ENCODE data around the gene PHACTR3. TPM values are rescaled to one million over a fixed set of nuclear protein-coding genes. Genes with fewer than 3 reads are reported as not detected.

The PHACTR3 gene
- total and polyA plus RNA-seq, 10 donors = 1.4 to 15.0 (median 8.6) TPM

GRCh38 chr20:59824711-59825562 lies 220.6 kb downstream of the PHACTR3 start:
- peaks cover 0 to 22% (median 0%) of the 10 kb centered on the region in 7 donors for H3K27me3 ChIP-seq (replicated peaks in 1 of 7)
- 72 to 81% (median 76%) methylated on average over 4 to 8 of the region's 8 CpGs for WGBS, 5 donors
- DNase-seq = peak; percentile 47
- no peak overlapping the region for H3K27ac ChIP-seq
- H3K4me3 ChIP-seq = no peak overlapping the region
- intact Hi-C loops (cut with DNase I; ENCODE audit: low total_unique reads) = no loop called here
- no peak for TF ChIP-seq CTCF (IDR thresholded peaks at IDR 0.05 in 8 of 11, conservative IDR thresholded peaks at IDR 0.05 in 3 of 11)
- TF ChIP-seq POLR2AphosphoS5 (IDR thresholded peaks at IDR 0.05) = no peak
- no peak for TF ChIP-seq POLR2A (IDR thresholded peaks at IDR 0.05)
- H3K4me1 ChIP-seq = peaks cover 0 to 5% (median 0%) of the 10 kb centered on the region in 6 donors
- H3K9me3 ChIP-seq = no peaks in the 10 kb centered on the region
- H3K36me3 ChIP-seq = no peaks in the 10 kb centered on the region

DNA sequence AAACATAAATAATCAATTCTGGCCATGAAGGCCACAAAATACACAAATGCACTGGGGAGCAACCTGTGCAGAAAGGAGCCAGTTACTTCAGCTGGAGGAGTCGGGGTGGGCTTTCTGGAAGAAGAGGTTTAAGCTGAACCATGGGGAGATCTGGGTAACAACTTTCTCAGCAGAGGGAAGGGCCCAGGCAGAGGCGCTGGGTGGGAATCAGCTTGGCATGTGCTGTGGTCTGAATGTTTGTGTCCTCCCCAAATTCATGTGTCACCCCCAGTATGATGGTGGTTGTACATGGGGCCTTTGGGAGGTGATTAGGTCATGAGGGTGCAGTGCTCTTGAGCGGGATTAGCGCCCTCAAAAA lies 221.2 kb downstream of the PHACTR3 start:
- no peak overlapping the region for H3K4me3 ChIP-seq
- intact Hi-C loops (cut with DNase I; ENCODE audit: low total_unique reads) = no loop called here
- whole genome bisulfite sequencing, 5 donors = 84 to 97% (median 91%) methylated on average over 4 of the region's 4 CpGs
- H3K9me3 ChIP-seq = no peaks in the 10 kb centered on the region
- H3K27me3 ChIP-seq (replicated peaks in 1 of 7) = peaks cover 0 to 25% (median 0%) of the 10 kb centered on the region in 7 donors
- peaks cover 0 to 5% (median 0%) of the 10 kb centered on the region in 6 donors for H3K4me1 ChIP-seq
- DNase-seq = no peak
- no peak for TF ChIP-seq POLR2AphosphoS5 (IDR thresholded peaks at IDR 0.05)
- TF ChIP-seq POLR2A (IDR thresholded peaks at IDR 0.05) = no peak
- no peak for TF ChIP-seq CTCF (IDR thresholded peaks at IDR 0.05 in 8 of 11, conservative IDR thresholded peaks at IDR 0.05 in 3 of 11)
- no peak overlapping the region for H3K27ac ChIP-seq
- no peaks in the 10 kb centered on the region for H3K36me3 ChIP-seq

DNA sequence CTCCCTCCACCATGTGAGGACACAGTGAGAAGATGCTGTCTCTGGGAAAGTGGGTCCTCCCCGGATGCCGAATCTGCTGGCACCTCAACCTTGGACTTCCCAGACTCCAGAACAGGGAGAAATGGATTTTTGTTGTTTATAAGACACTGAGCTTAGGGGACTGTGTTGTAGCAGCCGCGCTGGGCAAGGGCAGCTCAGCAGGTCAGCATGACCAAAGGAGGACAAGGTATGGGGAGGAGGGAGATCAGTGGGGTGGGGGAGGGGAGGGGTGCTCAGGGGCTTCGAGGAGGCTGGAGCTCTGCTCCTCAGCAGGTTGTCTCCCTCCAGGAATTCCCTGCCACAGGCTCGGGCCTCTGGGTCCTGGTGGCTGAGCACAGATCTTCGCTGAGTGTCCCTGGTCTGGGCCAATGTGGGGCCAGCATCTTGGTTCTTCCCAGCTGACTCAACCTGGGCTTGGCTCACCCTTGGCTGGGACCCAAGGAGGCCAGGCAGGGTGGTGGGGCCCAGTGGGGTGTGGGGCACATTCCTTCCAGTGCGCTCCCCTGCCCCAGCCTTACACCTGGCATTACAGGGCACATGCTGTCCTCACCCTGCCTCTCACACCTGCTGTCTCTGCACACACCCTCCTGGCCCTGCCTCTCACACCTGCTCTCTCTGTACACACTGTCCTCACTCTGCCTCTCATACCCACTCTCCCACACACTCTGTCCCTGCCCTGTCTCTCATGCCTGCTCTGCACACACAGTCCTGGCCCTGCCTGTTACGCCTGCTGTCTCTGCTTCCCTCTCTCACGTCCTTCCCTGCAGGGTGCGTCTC lies 221.8 kb downstream of the PHACTR3 start:
- TF ChIP-seq POLR2AphosphoS5 (IDR thresholded peaks at IDR 0.05) (no peak), POLR2A (IDR thresholded peaks at IDR 0.05) (no peak), CTCF (IDR thresholded peaks at IDR 0.05 in 8 of 11, conservative IDR thresholded peaks at IDR 0.05 in 3 of 11) (no peak)
- H3K9me3 ChIP-seq = no peaks in the 10 kb centered on the region
- DNase-seq = peak; percentile 59
- 73 to 85% (median 82%) methylated on average over 8 to 11 of the region's 11 CpGs for WGBS, 5 donors
- intact Hi-C loops (cut with DNase I; ENCODE audit: low total_unique reads) = no loop called here
- H3K27me3 ChIP-seq (replicated peaks in 1 of 7) = peaks cover 0 to 31% (median 0%) of the 10 kb centered on the region in 7 donors
- peaks cover 0 to 5% (median 0%) of the 10 kb centered on the region in 6 donors for H3K4me1 ChIP-seq
- H3K27ac ChIP-seq = no peak overlapping the region
- H3K36me3 ChIP-seq = no peaks in the 10 kb centered on the region
- H3K4me3 ChIP-seq = no peak overlapping the region

All from spleen (tissue), 11 donors.